Fibroblast of mammary gland (primary cell): ENCODE results near the gene DACT3.
A peak's percentile ranks its signal among the peaks of the same experiment; 100 is the strongest.
"Not testable (repeated sequence)": the region's sequence is repeated elsewhere in the genome, so short reads cannot be mapped to it uniquely, and the experiment has no call there.

Source experiments
- DNase-seq: peaks from one replicate; pipeline ENCODE4 v3.0.0-alpha.2; 2010; ENCODE audit warnings: low read depth
- H3K4me3 ChIP-seq: 2 replicates; pipeline ENCODE4 v1.5.1; 2011; ENCODE audit warnings: low read depth, mild to moderate bottlenecking, low read length, moderate library complexity; ENCODE audit not compliant: control insufficient read depth
- TF ChIP-seq, protein P1 (sequence below): conservative IDR thresholded peaks from 2 replicates; pipeline ENCODE4 v1.5.1; 2011; ENCODE audit warnings: low read depth, low read length, inconsistent platforms; ENCODE audit not compliant: control insufficient read depth, insufficient read depth

The DACT3 gene

DNA sequence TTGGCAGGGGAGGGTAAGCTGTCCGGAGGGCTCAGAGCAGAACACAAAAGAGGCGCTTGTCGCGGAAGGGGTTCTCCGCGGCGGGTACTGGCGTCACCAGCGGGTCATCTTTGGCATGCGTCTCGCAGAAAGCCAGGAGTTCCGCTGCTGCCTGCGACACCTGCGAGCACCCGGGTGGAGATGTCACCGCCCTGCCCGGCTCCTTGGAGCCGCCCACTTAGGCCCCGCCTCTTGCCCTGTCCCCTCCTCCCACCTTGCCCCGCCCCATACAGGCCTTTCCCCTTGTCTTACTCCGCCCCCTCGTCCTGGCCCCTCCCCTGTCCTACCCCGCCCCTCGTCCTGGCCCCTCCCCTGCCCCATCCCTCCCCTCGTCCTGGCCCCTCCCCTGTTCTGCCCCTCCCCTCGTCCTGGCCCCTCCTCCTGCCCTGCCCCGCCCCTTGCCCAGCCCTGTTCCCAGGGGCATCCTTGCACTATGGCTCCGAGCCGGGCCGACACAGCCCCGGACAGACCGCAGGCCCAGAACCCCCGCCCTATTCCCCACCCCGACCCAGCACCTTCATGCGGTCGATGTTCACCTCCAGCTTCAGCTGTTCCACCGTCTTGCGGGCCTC lies 26.8 kb downstream of the DACT3 start:
- DNase-seq = peak; percentile 86
- TF ChIP-seq, protein P1, sequence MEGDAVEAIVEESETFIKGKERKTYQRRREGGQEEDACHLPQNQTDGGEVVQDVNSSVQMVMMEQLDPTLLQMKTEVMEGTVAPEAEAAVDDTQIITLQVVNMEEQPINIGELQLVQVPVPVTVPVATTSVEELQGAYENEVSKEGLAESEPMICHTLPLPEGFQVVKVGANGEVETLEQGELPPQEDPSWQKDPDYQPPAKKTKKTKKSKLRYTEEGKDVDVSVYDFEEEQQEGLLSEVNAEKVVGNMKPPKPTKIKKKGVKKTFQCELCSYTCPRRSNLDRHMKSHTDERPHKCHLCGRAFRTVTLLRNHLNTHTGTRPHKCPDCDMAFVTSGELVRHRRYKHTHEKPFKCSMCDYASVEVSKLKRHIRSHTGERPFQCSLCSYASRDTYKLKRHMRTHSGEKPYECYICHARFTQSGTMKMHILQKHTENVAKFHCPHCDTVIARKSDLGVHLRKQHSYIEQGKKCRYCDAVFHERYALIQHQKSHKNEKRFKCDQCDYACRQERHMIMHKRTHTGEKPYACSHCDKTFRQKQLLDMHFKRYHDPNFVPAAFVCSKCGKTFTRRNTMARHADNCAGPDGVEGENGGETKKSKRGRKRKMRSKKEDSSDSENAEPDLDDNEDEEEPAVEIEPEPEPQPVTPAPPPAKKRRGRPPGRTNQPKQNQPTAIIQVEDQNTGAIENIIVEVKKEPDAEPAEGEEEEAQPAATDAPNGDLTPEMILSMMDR = no peak
- peak overlapping the region; percentile 38 for H3K4me3 ChIP-seq

DNA sequence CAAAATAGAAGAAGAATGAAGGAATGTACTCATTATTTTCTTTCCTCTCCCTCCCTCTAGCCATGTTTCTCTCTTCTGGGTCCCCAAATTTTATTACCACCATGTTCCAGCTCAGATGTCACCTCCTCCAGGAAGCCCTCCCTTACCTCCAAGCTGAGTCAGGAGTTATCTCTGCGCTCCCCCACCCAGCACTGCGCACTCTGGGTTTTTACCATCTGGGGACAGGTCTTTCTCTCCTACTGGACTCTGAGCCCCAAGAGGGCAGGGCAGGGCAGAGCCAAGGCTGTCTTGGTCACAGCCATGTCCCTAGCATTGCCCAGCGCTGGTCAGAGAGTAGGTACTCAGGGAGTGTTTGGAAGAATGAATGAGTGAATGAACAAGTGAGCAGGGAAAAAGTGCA lies 27.9 kb downstream of the DACT3 start:
- no peak overlapping the region for H3K4me3 ChIP-seq
- no peak for DNase-seq
- TF ChIP-seq, protein P1 = no peak

DNA sequence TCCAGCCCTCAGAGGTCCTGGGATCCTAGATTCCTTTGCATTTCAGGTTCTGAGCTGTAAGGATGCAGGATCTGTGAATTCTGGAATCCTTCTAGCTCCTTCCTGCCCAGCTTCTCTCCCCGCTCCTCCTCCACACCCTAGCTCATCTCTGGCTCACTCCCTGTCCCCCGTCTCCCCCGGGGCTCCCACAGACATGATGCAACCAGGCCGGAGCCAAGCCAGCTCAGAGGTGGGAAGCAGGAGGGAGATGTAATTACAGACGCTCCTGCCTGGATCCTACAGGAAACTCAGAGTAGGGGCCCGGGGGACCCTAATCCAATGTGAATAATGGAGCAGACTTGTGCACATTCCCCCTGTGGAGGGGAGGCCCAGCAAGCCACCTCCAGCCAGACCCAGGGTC lies 29.5 kb downstream of the DACT3 start:
- no peak overlapping the region for H3K4me3 ChIP-seq
- peak; percentile 72 for DNase-seq
- TF ChIP-seq, protein P1 = no peak

DNA sequence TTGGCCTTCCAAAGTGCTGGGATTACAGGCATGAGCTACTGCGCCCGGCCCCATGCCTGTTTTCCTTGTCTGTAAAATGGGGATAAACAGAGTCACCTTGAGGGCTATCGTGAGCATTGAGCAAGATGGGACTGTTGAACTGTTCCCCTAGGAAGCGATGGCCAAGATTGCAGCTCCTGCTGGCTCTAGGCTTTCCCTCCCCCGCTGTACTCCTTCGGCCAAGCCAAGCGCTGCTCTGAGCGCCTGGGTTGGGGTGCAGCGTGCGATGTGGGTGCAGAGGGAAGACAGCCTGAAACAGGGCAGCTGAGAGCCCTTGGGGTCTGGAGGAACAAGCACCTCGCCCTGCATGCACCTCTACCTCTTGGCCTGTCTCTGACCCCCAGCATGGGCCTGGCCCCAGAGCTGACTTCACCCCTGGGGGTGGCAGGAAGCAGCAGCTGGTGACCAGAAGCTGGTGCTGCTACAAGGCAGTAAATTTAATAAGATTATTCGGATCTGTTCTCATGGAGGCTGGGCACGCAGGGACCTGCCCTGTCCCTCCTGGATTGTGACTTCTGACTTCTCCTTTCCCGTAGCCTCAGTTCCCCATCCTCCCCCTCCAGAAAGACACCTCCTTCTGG lies 30.3 kb downstream of the DACT3 start:
- no peak overlapping the region for H3K4me3 ChIP-seq
- TF ChIP-seq, protein P1 = no peak

DNA sequence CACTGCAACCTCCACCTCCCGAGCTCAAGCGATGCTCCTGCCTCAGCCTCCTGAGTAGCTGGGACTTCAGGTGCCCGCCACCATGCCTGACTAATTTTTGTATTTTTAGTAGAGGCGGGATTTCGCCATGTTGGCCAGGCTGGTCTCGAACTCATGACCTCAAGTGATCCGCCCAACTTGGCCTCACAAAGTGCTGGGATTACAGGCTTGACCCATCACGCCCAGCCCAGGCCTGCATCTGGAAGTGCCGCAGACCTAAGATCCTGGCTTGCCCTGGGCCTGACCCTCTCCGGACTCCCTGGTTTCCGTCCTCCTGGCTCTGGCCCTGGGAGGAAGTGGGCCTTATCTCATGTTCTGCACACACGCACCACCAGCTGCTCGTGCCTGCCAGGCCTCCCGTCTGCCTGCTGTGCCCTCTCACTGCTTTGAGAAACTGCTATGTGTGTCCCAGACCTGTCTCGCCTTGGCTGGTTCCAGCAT lies 31.4 kb downstream of the DACT3 start:
- H3K4me3 ChIP-seq = no peak overlapping the region
- no peak for DNase-seq
- TF ChIP-seq, protein P1 = no peak

More for the DNA sequence above, 30.3 kb downstream of the DACT3 start:
- DNase-seq = no peak

DNA sequence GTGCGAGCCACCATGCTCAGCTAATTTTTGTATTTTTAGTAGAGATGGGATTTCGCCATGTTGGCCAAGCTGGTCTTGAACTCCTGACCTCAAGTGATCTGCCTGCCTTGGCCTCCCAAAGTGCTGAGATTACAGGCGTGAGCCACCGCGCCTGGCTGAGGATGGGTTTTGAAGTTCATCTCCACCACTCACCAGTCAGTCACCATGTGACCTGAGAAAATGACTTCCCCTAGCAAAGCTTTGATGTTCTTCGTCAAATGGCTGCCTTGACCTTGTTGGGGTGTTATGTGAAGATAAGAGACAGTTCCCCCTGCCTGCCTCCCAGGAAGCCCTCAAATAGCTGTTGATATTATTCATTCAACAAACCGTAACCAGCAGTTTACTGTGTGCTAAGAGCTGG lies 32.0 kb downstream of the DACT3 start:
- H3K4me3 ChIP-seq, DNase-seq: not testable (repeated sequence)

DNA sequence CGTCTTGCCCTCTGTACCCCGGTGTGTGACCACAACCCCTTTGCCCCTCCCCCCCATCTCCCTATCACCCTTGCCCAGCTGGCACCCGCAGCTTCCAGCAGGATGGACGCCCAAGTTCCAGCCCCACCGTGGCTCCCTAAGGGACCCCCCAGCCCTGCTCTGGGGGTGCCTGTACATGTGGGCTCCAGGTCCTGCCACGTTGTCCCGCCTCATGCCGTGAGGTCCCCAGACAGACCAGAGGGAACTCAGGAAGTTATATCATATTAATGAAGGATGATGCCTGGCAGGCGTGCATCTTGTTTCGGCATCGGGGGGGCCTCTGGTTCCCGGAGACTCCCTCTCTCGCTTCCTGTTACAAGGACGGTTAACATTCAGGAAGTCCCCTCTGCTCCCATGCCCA lies 34.5 kb downstream of the DACT3 start:
- DNase-seq = no peak
- TF ChIP-seq, protein P1 = no peak
- no peak overlapping the region for H3K4me3 ChIP-seq
